GM18508 (cell line): ENCODE data around the gene NKD1.

Experiments used
- ATAC-seq: cut with Tn5 transposase; IDR thresholded peaks from one replicate; pipeline ENCODE4 v1.9.1; 2021; ENCODE audit warnings: moderate number of reproducible peaks; ENCODE audit not compliant: insufficient read depth, unreplicated experiment

NKD1 gene

DNA sequence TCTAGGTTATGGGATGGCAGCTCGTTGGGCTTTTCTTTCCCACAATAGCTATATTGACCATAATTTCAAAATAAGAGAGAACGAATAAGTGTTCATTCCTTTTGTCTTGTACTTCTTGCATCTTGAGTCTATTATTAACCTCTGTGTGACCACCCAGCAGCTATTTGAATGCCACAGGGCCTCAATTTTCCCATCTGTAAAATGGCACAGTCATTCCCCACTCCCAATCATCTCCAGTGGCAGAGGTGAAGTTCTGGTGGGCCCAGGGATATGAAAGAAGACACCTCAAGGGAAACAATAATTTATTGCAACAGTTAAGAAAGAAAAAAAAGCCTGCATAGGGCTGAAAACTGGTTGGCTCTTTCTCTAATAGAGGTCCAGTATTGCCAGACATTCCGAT is 28.6 kb upstream of the NKD1 start:
- no peak for ATAC-seq

DNA sequence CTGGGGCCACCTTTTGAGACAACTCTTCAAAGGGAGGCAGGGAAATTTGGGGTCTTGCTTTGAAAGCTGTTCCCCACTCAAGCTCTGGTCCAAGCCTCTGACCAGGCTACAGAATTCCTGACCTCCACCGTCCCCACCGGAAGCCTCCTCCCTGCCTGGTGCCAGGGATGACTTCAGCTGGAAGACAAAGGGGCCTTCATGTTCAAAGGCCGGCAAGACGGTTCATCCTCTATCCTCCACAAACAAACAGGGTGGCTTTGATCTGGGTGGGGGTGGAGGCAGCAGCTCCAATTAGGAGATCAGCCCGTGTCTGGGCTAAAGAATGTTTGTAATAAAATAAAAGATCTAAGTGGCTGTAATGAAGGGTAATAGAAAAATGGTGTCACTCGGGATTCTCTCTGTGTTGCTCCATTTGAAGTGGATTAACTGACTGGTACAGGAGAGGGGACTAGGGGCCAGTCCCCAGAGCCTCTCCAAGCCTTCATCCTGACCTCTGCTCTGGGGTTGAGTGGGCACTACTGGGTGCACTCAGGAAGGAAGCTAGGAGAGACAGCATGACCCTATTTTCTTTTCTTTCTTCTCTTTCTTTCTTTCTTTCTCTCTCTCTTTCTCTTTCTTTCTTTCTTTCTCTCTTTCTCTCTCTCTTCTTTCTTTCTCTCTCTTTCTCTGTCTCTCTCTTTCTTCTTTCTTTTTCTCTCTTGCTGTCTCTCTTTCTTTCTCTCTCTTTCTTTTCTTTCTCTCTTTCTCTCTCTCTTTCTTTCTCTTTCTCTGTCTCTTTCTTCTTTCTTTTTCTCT is 27.5 kb upstream of the NKD1 start:
- ATAC-seq = no peak

DNA sequence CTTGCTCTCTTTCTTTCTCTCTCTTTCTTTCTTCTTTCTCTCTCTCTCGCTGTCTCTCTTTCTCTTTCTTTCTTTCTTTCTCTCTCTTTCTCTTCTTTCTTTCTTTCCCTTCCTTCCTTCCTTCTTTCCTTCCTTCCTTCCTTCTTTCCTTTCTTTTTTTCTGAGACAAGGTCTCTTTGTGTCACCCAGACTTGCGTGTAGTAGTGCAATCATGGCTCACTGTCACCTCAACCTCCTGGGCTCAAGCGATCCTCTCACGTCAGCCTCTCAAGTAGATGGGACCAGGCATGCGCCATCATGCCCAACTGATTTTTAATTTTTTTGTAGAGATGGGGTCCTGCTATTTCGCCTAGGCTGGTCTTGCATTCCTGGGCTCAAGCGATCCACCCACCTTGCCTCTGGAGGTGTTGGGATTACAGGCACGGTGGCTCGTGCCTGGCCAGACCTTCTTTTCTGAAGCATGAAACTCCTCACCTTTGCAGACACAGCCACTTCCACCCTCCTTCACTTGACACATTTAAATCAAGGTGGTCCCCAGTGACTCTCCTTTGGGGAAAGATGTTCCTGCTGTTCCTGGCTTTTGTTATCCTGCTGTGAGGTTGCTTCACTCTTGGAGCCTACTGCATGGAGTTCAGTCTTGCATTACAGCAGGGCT is 26.8 kb upstream of the NKD1 start:
- ATAC-seq = no peak

DNA sequence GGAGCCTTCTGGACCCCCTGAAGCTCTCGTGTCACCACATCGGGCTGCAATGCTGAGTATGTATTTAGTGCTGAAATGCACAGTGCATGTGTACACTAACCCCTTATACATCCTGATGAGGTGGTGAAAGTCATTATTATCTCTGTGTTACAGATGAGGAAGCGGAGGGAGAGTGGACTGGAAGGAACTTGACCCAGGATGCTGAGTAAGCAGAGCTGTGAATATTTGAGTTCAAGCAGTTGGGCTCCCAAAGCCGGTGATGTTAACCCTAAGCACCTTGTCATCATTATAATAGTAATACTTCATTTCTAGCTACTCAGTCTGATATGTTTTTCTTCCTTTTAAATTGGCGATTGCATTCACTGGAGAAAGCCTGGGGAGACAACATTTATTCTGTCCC is 25.9 kb upstream of the NKD1 start:
- ATAC-seq = no peak

DNA sequence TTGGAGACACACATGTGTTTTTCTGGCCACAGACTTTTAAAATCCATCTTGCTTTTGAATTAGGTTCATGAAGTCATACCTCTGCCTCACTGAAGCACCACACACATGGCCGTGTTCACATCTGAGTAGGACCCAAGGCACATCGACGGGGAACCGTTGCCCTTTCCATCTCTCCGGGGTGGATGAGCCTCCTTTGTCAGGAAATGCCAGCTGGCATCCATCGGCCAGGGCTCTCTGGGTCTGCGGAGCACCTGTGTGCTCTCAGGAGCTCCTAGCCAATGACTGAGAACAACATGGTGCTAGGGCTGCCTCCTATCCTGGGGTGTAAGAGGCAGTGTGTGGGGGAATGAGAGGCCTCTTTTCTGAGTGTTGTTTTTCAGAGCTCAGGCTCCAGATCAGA is 24.5 kb upstream of the NKD1 start:
- no peak for ATAC-seq

DNA sequence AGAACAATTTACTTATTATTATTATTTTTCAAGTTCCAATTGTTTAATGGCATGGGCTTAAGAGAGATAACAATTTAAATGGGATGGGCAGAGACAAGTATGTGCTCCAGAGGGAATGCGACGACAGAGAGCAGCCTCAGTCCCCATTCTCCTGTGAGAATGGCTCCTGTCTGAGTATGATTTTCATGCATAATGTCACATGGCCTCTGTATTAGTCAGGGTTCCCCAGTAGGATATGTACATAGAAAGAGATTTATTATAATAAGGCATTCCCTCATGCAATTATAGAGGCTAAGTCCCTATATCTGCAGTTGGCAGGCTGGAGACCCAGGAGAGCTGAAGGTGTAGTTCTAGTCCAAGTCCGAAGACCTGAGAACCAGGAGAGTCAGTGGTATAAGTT is 22.9 kb upstream of the NKD1 start:
- no peak for ATAC-seq

DNA sequence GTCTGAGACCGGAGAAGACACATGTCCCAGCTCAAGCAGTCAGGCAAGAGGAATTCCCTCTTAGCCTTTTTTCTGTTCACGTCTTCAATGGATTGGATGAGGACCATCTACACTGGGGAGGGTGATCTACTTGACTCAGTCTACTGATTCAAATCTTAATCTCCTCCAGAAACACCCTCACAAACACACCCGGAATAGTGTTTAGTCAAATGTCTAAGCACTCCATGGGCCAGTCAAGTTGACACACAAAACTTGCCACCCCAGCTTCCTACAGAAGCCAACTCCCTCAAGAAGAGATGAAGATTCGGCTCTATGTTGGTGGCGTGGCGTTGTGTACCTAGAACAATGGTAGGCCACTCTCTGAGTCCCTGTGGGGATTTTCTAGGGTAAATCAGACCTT is 22.5 kb upstream of the NKD1 start:
- no peak for ATAC-seq

DNA sequence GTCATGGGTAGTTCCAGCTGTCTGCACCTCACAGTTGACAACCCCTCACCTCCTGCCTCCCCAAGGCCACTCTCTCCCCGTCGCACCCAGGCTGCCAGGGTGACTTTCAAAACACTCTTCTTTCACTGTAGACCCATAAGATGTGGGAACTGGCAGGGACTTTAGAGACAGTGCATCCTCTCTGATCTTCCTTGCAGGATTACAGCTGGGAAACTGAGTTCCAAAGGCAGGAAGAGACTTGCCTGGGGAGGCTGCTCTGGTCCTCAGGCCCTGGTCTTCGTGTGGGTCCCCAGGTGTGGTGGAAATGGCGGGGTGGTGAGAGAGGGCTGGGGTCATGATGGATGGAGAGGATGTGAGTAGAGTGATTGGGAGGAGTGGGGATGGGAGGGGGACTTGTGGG is 21.9 kb upstream of the NKD1 start:
- no peak for ATAC-seq

DNA sequence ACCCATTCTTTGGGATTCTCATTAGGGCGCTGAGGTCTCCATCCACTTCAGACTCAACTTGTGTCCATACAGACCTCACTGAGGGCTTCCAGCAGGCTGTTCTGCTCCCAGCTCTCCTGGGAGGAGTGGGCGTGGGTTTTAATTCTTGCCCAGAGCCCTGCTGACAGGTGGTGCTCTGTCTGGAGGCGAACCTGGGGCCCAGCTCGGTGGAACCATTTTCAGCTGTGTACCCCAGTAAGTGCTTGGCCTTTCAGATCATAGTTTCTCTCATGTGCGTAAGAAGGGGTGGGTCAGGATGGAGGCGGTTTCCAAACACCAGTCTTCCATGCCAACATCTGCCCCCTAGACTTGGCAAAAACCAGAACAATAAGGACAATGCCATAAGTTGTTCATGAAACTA is 21.4 kb upstream of the NKD1 start:
- no peak for ATAC-seq

DNA sequence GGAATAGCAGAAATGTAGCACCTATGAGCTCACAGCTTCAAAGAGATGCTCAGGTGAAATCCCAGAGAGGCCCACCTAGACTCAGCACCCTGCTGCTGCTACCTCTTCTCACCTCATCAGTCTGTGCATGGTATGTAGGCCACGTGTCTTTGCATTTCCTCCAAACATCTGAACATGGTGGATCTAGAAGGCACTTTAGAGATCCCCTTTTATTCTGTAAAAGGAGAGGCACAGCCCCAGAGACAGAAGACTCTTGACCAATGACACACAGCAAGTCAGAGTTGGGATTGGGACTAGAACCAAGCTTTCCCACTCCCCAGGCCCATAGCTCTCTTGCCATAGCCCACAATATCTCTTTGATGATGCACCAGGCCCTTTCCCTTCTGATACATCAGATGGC is 19.4 kb upstream of the NKD1 start:
- ATAC-seq = no peak

DNA sequence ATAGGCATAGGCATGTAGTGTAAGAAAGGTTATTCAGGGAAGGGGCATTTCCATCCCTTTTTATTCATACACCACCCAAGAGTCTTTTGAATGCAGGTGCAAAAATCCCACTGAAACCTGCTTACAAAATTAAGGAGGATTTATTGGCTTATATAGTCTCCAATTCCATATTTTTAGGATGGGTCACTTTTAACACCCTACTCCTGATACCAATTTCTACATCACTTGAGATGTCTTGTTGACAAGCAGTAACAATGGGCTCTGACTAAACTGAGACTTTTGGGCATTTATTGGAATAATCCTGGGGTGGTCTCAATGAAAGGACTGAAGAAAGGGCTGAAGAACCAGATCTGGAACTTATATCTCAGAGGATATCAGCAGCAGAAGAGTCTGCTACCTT is 18.9 kb upstream of the NKD1 start:
- ATAC-seq = no peak

DNA sequence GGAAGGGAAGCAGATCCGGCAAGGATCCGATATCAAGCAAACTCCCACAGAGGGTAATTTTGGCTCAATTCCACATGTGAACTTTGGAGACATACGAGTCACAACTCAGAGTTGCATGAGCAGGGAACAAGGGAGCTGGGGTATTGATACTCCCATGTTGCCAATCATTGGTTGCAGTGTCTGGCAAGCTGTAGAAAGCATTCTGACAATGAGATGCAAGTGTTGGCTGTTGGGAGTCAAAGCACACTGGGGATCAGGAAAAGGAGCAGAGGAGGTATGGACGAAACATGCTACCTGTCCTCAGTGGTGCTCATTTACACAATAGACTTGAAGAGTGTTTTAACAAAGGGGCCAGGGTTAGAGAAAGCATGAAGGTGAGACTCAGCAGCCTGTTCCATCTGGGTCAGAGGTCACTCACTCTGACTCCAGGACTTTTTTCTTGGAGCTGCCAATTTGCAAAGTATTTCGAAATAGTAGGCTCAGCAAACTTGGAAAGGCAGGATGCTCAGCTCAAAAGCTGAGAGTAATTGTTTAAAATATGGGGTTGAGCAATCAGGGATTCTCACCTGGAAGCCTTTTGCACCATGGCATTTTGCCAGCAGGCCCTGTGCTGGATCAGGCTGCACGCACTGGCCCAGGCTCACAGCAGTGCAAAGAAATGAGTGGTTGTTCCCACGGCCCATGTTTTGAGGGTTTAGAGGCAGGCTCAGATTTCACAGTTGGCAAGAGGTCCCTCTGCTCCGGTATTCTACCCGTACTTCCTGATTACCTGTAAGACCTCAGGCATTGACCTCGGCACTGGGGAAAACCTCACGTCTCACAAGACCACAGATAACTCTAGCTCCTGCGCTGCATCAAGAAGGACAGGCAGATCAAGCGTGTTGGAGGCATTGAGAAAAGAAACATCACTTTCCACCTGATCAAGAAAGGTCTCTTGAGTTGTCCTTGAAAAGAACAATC is 17.6 kb upstream of the NKD1 start:
- no peak for ATAC-seq

DNA sequence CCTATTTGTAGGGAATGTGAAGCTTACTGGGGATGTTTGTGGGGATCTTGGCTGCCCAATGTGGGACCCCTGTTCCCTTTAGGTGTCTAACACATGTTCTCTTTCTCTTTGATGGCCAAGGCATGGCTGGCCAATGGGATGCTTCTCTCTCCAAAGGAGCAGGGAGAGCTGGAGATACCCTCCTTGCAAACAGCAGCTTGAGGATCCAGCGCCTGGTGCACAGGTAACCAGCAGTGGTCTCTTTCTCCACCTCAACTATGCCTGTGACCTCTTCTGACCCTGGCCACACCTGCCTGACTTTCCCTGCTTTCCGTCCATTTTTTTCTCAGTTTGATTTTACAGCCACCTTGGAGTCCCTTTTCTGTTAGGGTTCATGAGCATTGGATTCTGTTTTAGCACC is 16.8 kb upstream of the NKD1 start:
- no peak for ATAC-seq

DNA sequence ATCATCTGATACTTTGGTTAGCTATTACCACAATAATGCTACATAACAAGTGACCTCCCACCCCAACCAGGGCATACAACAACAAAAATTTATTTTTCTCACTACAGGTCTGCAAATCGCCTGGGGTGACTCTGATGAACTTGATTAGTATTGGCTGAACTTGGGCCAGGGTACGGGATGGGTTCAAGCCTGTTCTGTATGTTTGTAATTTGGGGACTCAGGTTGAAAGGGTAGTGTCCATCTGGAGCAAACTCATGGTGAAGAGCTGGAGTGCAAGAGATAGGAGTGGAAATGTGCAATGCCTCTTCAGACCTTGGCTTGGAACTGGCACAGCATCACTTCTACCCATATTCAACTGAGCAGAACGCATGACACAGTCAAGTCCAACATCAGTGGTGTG is 16.3 kb upstream of the NKD1 start:
- no peak for ATAC-seq

DNA sequence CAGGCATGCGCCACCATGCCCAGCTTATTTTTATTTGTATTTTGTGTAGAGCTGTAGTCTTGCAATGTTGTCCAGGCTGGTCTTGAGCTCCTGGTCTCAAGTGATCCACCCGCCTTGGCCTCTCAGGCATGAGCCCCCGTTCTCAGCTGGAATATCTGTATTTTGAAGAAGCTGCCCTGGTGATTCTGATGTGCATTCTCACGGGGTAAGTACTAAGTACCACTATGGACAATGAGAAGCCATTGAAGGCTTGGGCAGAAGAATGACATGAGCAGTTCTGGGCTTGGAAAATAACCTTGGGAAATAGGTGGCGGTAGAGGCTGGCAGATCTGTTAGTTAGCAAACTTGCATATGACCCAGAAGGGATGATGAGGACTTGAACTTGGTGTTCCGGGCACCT is 15.6 kb upstream of the NKD1 start:
- ATAC-seq = no peak

DNA sequence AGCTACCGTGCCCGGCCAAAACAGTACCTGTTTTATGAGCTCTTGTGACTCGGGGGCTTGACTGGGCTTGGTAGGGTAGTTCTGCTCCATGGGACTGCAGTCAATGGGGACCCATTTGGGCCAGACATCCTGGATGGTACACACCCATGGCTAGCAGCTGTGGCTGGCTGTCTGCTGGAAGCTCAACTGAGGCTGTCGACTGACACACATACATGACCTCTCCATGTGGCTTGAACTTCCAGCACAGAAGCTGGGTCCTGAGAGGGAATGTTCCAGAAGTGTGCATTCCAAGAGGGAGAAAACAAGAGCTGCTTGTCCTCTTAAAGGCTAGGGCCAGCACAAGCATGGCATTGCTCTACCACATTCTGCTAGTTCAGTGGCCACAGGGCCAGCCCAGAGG is 14.9 kb upstream of the NKD1 start:
- ATAC-seq = no peak

DNA sequence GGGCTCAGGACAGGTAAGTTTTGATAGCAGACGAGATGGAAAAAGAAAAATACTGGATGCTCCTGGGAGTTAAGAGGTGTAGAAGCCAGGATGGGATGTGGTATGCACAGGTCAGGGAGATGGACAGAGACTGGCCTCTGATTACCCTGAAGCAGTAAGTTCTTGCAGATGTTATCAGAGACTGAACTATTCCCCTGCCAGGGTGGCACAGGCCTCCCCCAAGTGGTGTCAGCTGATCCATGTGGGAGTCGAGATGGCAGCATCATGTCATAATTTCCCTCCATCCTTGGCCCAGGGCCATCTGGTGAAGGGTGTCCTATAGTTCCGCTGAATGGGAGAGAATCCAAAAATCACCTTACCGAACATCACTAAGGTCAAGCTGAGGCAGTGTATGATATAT is 14.1 kb upstream of the NKD1 start:
- ATAC-seq = no peak

DNA sequence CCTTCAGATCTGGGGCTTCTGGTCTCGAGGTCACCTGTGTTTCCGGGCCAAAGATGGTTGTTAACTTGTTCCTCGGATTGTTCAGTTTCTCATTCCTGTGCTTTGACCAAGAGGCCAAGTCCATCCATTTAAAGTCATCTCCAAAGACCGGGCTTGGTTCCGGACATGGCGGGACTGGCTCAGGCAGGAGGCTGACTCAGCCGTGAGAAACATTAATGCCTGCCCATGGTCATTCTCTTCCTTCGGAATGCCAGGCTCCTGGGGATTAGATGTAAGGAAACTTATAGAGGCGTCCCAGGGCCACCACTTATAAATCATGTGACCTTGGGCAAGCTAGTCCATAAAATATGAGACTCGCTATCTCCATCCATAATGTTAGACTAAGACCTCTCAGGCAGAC is 13.6 kb upstream of the NKD1 start:
- ATAC-seq = no peak

DNA sequence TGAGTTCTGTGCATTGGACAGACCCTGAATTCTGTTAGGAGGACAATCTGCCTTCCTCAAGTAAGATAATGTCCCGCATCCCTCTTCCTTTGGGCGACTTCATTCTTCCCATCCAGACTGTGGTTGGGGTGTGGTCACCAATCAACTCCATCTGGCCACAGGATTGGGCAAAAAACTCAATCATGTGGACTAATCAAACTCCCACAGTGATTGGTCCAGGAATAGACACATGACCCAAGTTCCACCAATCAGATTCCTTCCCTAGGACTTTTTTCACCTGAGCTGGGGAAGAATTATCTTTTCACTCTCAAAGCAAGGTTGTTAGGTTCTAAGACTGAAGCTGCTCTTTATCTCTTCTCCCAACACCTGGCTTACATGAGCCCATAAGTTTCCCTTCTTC is 13.2 kb upstream of the NKD1 start:
- no peak for ATAC-seq

DNA sequence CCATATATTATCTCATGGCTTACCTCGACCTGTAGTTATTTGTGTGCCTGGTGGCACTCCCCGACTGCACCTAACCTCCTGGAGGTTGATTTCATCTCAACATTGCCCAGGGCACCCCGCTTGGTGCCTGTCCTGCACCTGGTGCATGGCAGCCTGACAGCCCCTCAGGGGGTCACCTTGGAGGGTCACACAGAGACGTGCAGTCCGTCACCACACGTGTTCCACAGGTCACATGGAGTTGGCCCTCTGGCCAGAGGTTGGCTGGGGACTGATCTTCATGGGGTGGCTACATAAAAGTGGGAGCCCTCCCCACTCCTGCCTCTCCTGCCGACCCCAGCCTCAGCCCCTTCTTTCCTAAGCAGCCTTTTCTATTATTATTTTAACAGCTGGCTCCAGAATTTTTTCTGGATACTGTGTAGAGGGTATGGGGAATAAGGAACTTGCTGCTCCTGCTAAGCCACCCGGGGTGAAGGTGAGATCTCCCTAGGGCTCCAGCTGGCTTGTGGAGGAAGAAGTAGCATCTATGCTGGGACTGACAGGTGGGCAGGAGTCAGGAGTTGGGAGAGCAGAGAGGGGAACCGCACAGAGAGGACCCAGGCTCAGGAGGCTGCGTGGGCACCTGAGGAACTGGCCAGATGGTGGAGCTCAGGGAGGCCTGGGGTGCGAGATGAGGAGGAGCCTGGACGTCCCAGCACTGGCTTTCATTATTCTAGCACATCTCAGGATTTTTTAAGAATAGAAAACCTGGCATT is 12.5 kb upstream of the NKD1 start:
- no peak for ATAC-seq
